ENCODE data around the gene EML4. TPM values are rescaled to one million over a fixed set of nuclear protein-coding genes. Genes with fewer than 3 reads are reported as not detected.

Gene EML4
- total RNA-seq, 3 donors from 2014 or later (not counting 1 experiment from before 2014, with no cell fraction given), result 88.4 to 136 (median 91.5) TPM

DNA sequence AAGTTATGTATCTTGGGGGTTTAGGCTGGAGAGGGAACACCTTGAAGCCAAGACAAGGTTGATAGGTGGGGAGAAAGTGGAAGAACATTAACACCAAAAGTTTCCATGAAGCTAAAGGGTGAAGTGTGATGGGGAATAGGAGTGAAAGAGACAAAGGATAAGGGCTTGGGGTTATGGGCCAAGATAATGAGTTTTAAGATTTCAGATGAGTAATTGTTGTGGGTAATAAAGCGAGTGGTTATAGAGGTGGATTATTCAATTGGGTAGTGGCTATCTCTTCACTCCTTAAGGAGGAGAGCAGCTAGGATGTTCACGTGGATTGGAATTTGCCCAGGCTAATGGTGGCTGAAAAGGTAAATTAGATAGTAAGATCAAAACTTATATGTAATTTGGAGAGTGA, 29.8 kb downstream of the EML4 start:
- H3K4me1 ChIP-seq (ENCODE audit: control insufficient read depth, insufficient read depth, low read length), result peaks cover 8% of the 10 kb centered on the region
- no peaks in the 10 kb centered on the region for H3K27me3 Mint-ChIP-seq (ENCODE audit: low read depth in 2 of 2)
- H3K9me3 Mint-ChIP-seq, result no peaks in the 10 kb centered on the region
- intact Hi-C loops (cut with micrococcal nuclease), result no loop called here
- 75% methylated on average over 2 of the region's 2 CpGs for WGBS (ENCODE audit: insufficient coverage)
- H3K36me3 ChIP-seq (ENCODE audit: control insufficient read depth, insufficient read depth, low read length), result no peaks in the 10 kb centered on the region
- H3K27ac ChIP-seq (ENCODE audit: low read length), result no peak overlapping the region
- H3K27ac Mint-ChIP-seq, result no peak overlapping the region
- ATAC-seq (no peak), DNase-seq (no peak)
- H3K4me3 ChIP-seq (ENCODE audit: low read length), result no peak overlapping the region
- H3K9me3 ChIP-seq (ENCODE audit: control insufficient read depth, insufficient read depth, low read length), result no peaks in the 10 kb centered on the region
- TF ChIP-seq, protein P1, sequence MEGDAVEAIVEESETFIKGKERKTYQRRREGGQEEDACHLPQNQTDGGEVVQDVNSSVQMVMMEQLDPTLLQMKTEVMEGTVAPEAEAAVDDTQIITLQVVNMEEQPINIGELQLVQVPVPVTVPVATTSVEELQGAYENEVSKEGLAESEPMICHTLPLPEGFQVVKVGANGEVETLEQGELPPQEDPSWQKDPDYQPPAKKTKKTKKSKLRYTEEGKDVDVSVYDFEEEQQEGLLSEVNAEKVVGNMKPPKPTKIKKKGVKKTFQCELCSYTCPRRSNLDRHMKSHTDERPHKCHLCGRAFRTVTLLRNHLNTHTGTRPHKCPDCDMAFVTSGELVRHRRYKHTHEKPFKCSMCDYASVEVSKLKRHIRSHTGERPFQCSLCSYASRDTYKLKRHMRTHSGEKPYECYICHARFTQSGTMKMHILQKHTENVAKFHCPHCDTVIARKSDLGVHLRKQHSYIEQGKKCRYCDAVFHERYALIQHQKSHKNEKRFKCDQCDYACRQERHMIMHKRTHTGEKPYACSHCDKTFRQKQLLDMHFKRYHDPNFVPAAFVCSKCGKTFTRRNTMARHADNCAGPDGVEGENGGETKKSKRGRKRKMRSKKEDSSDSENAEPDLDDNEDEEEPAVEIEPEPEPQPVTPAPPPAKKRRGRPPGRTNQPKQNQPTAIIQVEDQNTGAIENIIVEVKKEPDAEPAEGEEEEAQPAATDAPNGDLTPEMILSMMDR (IDR thresholded peaks at IDR 0.05), result no peak
- peaks cover 30 to 31% of the 10 kb centered on the region in 2 donors for H3K4me1 Mint-ChIP-seq
- no peaks in the 10 kb centered on the region for H3K27me3 ChIP-seq (ENCODE audit: control insufficient read depth, insufficient read depth, low read length)
- no peaks in the 10 kb centered on the region for H3K36me3 Mint-ChIP-seq
- H3K4me3 Mint-ChIP-seq, result no peak overlapping the region

DNA sequence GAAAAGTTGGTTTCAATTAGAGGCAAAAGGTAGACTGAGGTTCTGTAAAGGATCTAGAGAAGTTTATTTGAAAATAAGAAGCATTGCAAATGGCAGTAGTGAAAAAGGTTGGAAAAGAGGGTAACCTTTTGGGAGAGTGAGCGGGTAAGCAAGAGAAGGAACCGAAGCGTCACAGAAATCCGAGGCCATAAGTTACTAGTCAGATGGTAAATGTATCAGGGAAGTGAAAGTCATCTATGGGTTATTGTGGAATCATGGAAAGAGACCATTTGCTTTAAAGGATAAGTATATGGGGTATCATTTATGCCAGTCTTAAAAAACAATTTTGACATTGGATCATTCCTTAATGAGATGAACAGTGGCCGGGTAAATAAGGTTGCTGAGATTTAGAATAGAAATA, 30.5 kb downstream of the EML4 start:
- Histone ChIP-seq H3K4me3 (ENCODE audit: low read length) (no peak overlapping the region), H3K9me3 (ENCODE audit: control insufficient read depth, insufficient read depth, low read length) (no peaks in the 10 kb centered on the region), H3K27me3 (ENCODE audit: control insufficient read depth, insufficient read depth, low read length) (no peaks in the 10 kb centered on the region), H3K36me3 (ENCODE audit: control insufficient read depth, insufficient read depth, low read length) (no peaks in the 10 kb centered on the region), H3K27ac (ENCODE audit: low read length) (no peak overlapping the region), H3K4me1 (ENCODE audit: control insufficient read depth, insufficient read depth, low read length) (peaks cover 8% of the 10 kb centered on the region)
- DNase-seq (no peak), ATAC-seq (no peak)
- intact Hi-C loops (cut with micrococcal nuclease), result no loop called here
- Mint-ChIP-seq H3K4me1 (peaks cover 30 to 31% of the 10 kb centered on the region in 2 donors), H3K36me3 (no peaks in the 10 kb centered on the region), H3K9me3 (no peaks in the 10 kb centered on the region), H3K27me3 (ENCODE audit: low read depth in 2 of 2) (no peaks in the 10 kb centered on the region), H3K4me3 (no peak overlapping the region), H3K27ac (no peak overlapping the region)
- 96% methylated on average over 5 of the region's 5 CpGs for WGBS (ENCODE audit: insufficient coverage)
- TF ChIP-seq, protein P1 (IDR thresholded peaks at IDR 0.05), result no peak

DNA sequence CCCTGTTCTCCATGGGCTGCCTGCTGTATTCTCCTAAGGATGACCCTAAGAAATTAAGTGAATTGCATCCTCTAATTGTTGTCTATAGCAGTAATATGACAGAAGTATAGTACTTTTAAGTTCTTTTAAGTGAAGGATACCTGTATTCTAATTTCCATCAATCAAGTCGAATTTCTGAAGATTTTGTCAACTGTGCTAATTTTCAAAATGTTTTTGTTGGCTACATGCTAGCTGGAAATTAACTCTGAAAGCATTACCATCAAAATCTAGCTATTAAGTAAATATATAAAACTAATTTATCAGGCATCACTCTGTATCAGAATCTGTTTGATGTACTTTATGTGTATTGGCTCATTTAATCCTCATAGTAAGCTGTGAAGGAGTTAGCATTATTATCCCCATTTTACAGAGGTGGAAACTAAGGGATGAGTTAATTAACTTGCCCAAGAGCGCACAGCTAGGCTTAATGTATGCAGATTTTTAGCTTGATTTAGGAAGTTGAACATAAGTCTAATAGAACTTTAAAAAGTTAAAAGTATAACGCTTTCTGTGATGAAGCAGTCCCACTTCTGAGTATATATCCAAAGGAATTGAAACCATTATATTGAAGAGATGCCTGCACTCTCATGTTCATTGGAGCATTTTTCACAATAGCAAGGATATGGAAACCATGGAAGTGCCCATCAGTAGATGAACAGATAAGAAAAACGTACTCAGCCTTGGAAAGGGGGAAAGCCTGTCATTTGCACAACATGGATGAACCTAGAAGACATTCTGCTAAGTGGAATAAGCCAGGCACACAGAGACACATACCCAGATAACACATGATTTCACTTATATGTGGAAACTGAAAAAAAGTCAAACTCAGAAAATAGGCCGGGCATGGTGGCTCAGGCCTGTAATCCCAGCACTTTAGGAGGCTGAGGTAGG, 32.0 kb downstream of the EML4 start:
- no peak for ATAC-seq
- H3K4me3 Mint-ChIP-seq, result no peak overlapping the region
- Histone ChIP-seq H3K4me3 (ENCODE audit: low read length) (no peak overlapping the region), H3K27ac (ENCODE audit: low read length) (no peak overlapping the region), H3K27me3 (ENCODE audit: control insufficient read depth, insufficient read depth, low read length) (no peaks in the 10 kb centered on the region), H3K36me3 (ENCODE audit: control insufficient read depth, insufficient read depth, low read length) (no peaks in the 10 kb centered on the region), H3K4me1 (ENCODE audit: control insufficient read depth, insufficient read depth, low read length) (peaks cover 8% of the 10 kb centered on the region), H3K9me3 (ENCODE audit: control insufficient read depth, insufficient read depth, low read length) (no peaks in the 10 kb centered on the region)
- no peaks in the 10 kb centered on the region for H3K36me3 Mint-ChIP-seq
- intact Hi-C loops (cut with micrococcal nuclease), result no loop called here
- peaks cover 29 to 41% of the 10 kb centered on the region in 2 donors for H3K4me1 Mint-ChIP-seq
- DNase-seq, result no peak
- H3K27me3 Mint-ChIP-seq (ENCODE audit: low read depth in 2 of 2), result no peaks in the 10 kb centered on the region
- TF ChIP-seq, protein P1 (IDR thresholded peaks at IDR 0.05), result no peak
- H3K27ac Mint-ChIP-seq, result no peak overlapping the region
- no peaks in the 10 kb centered on the region for H3K9me3 Mint-ChIP-seq
- 86% methylated on average over 4 of the region's 5 CpGs for WGBS (ENCODE audit: insufficient coverage)

Measured in natural killer cell (primary cell).